ENCODE results near the gene EVI5. TPM values are rescaled to one million over a fixed set of nuclear protein-coding genes. Genes with fewer than 3 reads are reported as not detected.

The EVI5 gene
- total RNA-seq, 1 donor from 2014 or later = 17.4 TPM

DNA sequence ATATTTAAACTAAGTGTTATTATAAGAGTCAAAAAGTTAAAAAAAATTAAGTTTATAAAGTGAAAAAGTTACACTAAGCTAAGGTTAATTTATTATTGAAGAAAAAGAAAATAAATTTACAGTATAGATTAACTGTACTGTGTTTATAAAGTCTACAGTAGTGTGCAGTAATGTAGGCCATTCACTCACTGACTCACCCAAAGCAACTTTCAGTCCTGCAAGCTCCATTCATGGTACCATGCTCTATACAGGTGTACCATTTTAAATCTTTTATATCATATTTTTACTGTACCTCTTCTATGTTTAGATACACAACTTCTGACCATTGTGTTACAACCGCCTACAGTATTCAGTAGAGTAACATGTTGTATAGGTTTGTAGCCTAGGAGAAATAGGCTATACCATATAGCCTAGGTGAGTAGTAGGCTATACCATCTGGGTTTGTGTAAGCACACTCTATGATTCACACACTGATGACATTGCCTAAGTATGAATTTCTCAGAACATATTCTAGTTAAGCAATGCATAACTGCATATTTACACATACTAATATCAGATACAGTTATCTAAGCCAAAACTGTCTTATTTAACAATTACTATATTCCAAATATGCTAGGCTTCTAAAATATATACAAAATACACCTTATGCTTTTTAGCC lies 217.6 kb downstream of the EVI5 start:
- Histone ChIP-seq H3K27me3 (ENCODE audit: control insufficient read depth, insufficient read depth, low read length) (no peaks in the 10 kb centered on the region), H3K4me3 (ENCODE audit: low read depth, low read length) (no peak overlapping the region), H3K36me3 (ENCODE audit: control insufficient read depth, insufficient read depth, low read length) (no peaks in the 10 kb centered on the region)
- DNase-seq (ENCODE audit: low read depth) = no peak
- TF ChIP-seq CTCF (IDR thresholded peaks at IDR 0.05; ENCODE audit: insufficient read depth, low read length, poor library complexity, severe bottlenecking) = no peak

GRCh38 chr1:92563457-92564216 lies 221.3 kb downstream of the EVI5 start:
- no peak overlapping the region for H3K4me3 ChIP-seq (ENCODE audit: low read depth, low read length)
- no peak for DNase-seq (ENCODE audit: low read depth)
- no peaks in the 10 kb centered on the region for H3K27me3 ChIP-seq (ENCODE audit: control insufficient read depth, insufficient read depth, low read length)
- no peaks in the 10 kb centered on the region for H3K36me3 ChIP-seq (ENCODE audit: control insufficient read depth, insufficient read depth, low read length)
- TF ChIP-seq CTCF (IDR thresholded peaks at IDR 0.05; ENCODE audit: insufficient read depth, low read length, poor library complexity, severe bottlenecking) = no peak

GRCh38 chr1:92556350-92556749 lies 228.6 kb downstream of the EVI5 start:
- no peak for DNase-seq (ENCODE audit: low read depth)
- H3K27me3 ChIP-seq (ENCODE audit: control insufficient read depth, insufficient read depth, low read length) = no peaks in the 10 kb centered on the region

DNA sequence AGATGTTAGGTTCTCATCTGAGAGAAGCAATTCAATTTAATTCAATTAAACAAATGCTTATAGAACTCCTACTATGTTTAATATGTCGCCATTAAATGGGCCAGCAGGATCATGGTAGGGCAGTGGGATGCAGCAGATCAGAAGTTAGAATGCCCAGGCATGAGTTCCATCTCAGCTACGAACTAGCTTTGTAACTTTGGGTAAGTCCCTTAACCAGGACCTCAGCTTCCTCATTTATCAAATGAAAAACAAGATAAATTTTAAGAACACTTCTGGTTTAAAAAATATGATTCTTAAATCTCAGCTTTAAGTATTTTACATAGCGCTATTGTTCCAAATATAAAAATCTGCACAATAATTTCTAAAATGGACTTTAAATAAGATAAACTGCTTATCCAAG lies 230.7 kb downstream of the EVI5 start:
- no peak for TF ChIP-seq CTCF (IDR thresholded peaks at IDR 0.05; ENCODE audit: insufficient read depth, low read length, poor library complexity, severe bottlenecking)
- no peak for DNase-seq (ENCODE audit: low read depth)
- Histone ChIP-seq H3K4me3 (ENCODE audit: low read depth, low read length) (no peak overlapping the region), H3K36me3 (ENCODE audit: control insufficient read depth, insufficient read depth, low read length) (no peaks in the 10 kb centered on the region), H3K27me3 (ENCODE audit: control insufficient read depth, insufficient read depth, low read length) (no peaks in the 10 kb centered on the region)

More at GRCh38 chr1:92556350-92556749, 228.6 kb downstream of the EVI5 start:
- Histone ChIP-seq H3K36me3 (ENCODE audit: control insufficient read depth, insufficient read depth, low read length) (no peaks in the 10 kb centered on the region), H3K4me3 (ENCODE audit: low read depth, low read length) (no peak overlapping the region)
- no peak for TF ChIP-seq CTCF (IDR thresholded peaks at IDR 0.05; ENCODE audit: insufficient read depth, low read length, poor library complexity, severe bottlenecking)

GRCh38 chr1:92551916-92552315 lies 233.0 kb downstream of the EVI5 start:
- no peaks in the 10 kb centered on the region for H3K36me3 ChIP-seq (ENCODE audit: control insufficient read depth, insufficient read depth, low read length)

More at GRCh38 chr1:92551916-92552315, 233.0 kb downstream of the EVI5 start:
- no peak for TF ChIP-seq CTCF (IDR thresholded peaks at IDR 0.05; ENCODE audit: insufficient read depth, low read length, poor library complexity, severe bottlenecking)
- H3K4me3 ChIP-seq (ENCODE audit: low read depth, low read length) = no peak overlapping the region
- no peak for DNase-seq (ENCODE audit: low read depth)
- no peaks in the 10 kb centered on the region for H3K27me3 ChIP-seq (ENCODE audit: control insufficient read depth, insufficient read depth, low read length)
